Measurements from ENCODE around the gene CYP27A1. TPM values are rescaled to one million over a fixed set of nuclear protein-coding genes. Genes with fewer than 3 reads are reported as not detected.

The CYP27A1 gene
- total and polyA plus RNA-seq, 12 donors: 29.1 to 124 (median 81.0) TPM

- peak in 2 of 7 donors; percentile 12 to 15 for DNase-seq
- Histone ChIP-seq H3K36me3 (replicated peaks in 1 of 2) (no peaks in the 10 kb centered on the region), H3K27me3 (peaks cover 49% of the 10 kb centered on the region), H3K4me1 (replicated peaks in 1 of 2) (peaks cover 0 to 12% of the 10 kb centered on the region in 2 donors), H3K9me3 (replicated peaks in 1 of 3) (no peaks in the 10 kb centered on the region), H3K4me3 (peak within 1 kb of the TSS in 1 of 4 donors; percentile 52), H3K27ac (no peak within 1 kb of the TSS)
- intact Hi-C loops (cut with DNase I): no loop called here
- 0 to 1% (median 1%) methylated on average over 6 to 64 of the region's 64 CpGs; no CpG with 5 or more reads in 1 of the 4 donors for WGBS, 4 donors
- TF ChIP-seq POLR2A (IDR thresholded peaks at IDR 0.05): no peak
- no peak for TF ChIP-seq CTCF (IDR thresholded peaks at IDR 0.05)
These were observed 77.6 kb downstream of the CYP27A1 start, which contains the start of gene WNT6 for GRCh38 chr2:218859556-218859987. TSS of gene WNT6 (plus strand) at chr2:218859805. CDS start at chr2:218860038, 233 bp downstream.

DNA sequence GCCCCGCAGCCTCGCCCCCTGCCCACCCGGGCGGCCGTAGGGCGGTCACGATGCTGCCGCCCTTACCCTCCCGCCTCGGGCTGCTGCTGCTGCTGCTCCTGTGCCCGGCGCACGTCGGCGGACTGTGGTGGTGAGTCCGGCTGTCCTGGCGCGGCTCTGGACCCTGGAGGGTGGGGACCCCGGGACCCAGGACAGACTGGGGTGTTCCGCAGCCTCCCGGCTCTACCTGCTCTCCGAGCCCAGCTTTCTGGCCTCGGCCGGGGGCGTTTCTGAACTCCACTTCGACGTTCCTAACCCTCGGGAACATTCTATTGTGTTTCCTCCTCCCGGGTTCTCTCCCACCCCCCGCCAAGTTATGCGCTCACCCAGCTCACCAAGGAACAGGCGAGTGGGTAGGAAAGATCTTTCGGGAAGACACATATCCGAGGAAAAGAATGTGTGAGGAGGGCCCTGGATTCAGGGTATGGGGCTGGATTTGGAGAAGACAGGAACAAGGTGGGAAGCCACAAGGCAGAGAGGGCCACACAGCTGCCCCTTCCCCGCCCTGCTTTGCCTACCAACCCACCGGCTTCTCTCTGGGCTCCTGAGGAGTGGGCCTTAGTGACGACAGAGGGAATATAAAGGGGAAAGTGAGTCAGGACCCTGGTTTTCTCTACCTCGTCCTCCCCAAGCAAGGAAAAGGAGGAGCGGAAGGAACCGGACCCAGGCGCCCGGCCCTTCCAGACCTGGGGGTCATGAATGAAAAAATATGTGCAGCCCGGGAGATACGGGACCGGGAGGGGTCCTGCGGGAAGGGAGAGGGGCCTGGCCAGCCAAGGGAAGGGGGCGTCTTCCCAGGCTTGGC lies 78.3 kb downstream of the CYP27A1 start:
- H3K4me3 ChIP-seq: peak overlapping the region in 1 of 4 donors; percentile 52
- WGBS, 4 donors: 4 to 7% (median 6%) methylated on average over 18 to 47 of the region's 47 CpGs
- H3K36me3 ChIP-seq (replicated peaks in 1 of 2): no peaks in the 10 kb centered on the region
- H3K9me3 ChIP-seq (replicated peaks in 1 of 3): no peaks in the 10 kb centered on the region
- no peak overlapping the region for H3K27ac ChIP-seq
- peak in 1 of 7 donors; percentile 6 for DNase-seq
- peaks cover 0 to 12% of the 10 kb centered on the region in 2 donors for H3K4me1 ChIP-seq (replicated peaks in 1 of 2)
- H3K27me3 ChIP-seq: peaks cover 49% of the 10 kb centered on the region
- intact Hi-C loops (cut with DNase I): no loop called here
- no peak for TF ChIP-seq CTCF (IDR thresholded peaks at IDR 0.05)

GRCh38 chr2:218860950-218861381 lies 79.0 kb downstream of the CYP27A1 start:
- peaks cover 0 to 12% of the 10 kb centered on the region in 2 donors for H3K4me1 ChIP-seq (replicated peaks in 1 of 2)
- H3K9me3 ChIP-seq (replicated peaks in 1 of 3): no peaks in the 10 kb centered on the region
- WGBS, 4 donors: 22 to 41% (median 25%) methylated on average over 18 to 21 of the region's 21 CpGs
- DNase-seq: peak in 4 of 7 donors; percentile 31 to 65 (median 38)
- TF ChIP-seq POLR2A (IDR thresholded peaks at IDR 0.05) (no peak), CTCF (IDR thresholded peaks at IDR 0.05) (no peak)
- H3K27me3 ChIP-seq: peaks cover 45% of the 10 kb centered on the region
- no peaks in the 10 kb centered on the region for H3K36me3 ChIP-seq (replicated peaks in 1 of 2)
- no peak overlapping the region for H3K27ac ChIP-seq
- intact Hi-C loops (cut with DNase I): no loop called here
- no peak overlapping the region for H3K4me3 ChIP-seq

DNA sequence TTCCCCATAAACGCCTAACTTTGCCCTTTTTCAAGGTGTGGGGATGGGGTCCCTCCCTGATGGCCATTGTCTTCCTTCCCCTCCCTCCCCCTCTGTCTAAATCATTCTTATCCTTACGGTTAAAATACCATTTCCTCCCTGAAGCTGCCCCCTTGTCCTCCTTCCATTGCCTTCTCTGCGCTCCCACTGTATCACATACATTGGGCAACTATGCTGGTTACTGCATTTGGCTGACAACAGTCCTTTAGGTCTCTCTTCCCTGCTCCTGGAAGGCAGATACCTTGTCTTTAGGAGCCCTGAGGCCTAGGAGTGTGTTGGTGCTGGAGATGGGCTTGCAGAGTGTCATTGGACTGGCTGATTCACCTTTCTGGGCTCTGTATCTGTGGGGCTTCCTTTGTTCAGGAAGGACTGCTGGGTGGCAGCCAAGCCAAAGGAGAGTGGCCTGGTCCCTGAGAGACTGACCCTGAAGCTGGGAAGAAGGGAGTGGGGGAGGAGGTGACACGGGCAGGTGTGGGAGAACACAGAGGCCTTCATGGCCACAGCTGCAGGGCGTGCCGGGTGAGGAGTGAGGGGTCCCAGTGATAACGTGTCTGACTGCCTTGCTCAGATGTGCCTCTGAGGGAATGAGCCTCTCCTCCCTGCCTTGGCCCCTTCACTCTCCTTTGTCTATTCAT lies 79.8 kb downstream of the CYP27A1 start:
- WGBS, 4 donors: 58 to 72% (median 69%) methylated on average over 7 of the region's 7 CpGs
- peak in 1 of 7 donors; percentile 16 for DNase-seq

More for the DNA sequence above, 79.8 kb downstream of the CYP27A1 start:
- intact Hi-C loops (cut with DNase I): no loop called here
- H3K4me1 ChIP-seq (replicated peaks in 1 of 2): peaks cover 0 to 12% of the 10 kb centered on the region in 2 donors
- no peak overlapping the region for H3K4me3 ChIP-seq
- no peaks in the 10 kb centered on the region for H3K36me3 ChIP-seq (replicated peaks in 1 of 2)
- no peak overlapping the region for H3K27ac ChIP-seq
- no peak for TF ChIP-seq POLR2A (IDR thresholded peaks at IDR 0.05)
- TF ChIP-seq CTCF (IDR thresholded peaks at IDR 0.05): no peak
- no peaks in the 10 kb centered on the region for H3K9me3 ChIP-seq (replicated peaks in 1 of 3)
- peaks cover 45% of the 10 kb centered on the region for H3K27me3 ChIP-seq
